Right cardiac atrium (tissue), 5 donors: ENCODE results near the gene PHOSPHO1. TPM values are rescaled to one million over a fixed set of nuclear protein-coding genes. Genes with fewer than 3 reads are reported as not detected.

Source experiments
- ATAC-seq, 2 donors: fragments of 200-7000 bp; cut with Tn5 transposase; one replicate each; pipeline versions ENCODE4 v1.8.0 to v1.9.1; 2020; ENCODE audit warnings: moderate library complexity in 2 of 2, mild to moderate bottlenecking in 1 of 2
- DNase-seq, 3 donors: peaks; one replicate each; pipeline ENCODE4 v3.0.0-alpha.2; 2020
- H3K27ac ChIP-seq: one replicate; pipeline ENCODE4 v1.5.1; 2013; ENCODE audit warnings: mild to moderate bottlenecking, low read length, control low read depth, moderate library complexity
- H3K27me3 ChIP-seq: one replicate; pipeline ENCODE4 v1.6.1; 2013; ENCODE audit not compliant: control insufficient read depth, insufficient read depth
- H3K4me1 ChIP-seq: one replicate; pipeline ENCODE4 v1.6.1; 2013; ENCODE audit warnings: low read length; ENCODE audit not compliant: control insufficient read depth, insufficient read depth
- H3K4me3 ChIP-seq: one replicate; pipeline ENCODE4 v1.5.1; 2013; ENCODE audit warnings: low read length, control low read depth
- H3K9me3 ChIP-seq: one replicate; pipeline ENCODE4 v1.6.1; 2013; ENCODE audit warnings: low read length; ENCODE audit not compliant: control insufficient read depth
- WGBS: extraction: QIAGEN DNeasy Blood & Tissue Kit; methylation state at CpG from one replicate; pipeline ENCODE4 v1.1.7; 2013; 5-methylcytosine and 5-hydroxymethylcytosine counted together
- intact Hi-C, 4 donors: fragments of 100-400 bp; cut with DNase I; formaldehyde crosslinking; loops; one replicate each; pipeline versions ENCODE4 v1.11.0 to v1.14.0; 2022 to 2023
- polyA plus RNA-seq: library from polyadenylated mRNA; stranded (reverse); fragments of 200-250 nt; gene quantifications from one replicate; pipeline ENCODE4 v1.2.3, GENCODE V29; 2013
- total RNA-seq, 4 donors: library from RNA; stranded (reverse); fragmentation: NEBNext Ultra II Directional; extraction: Animal tissue kit (Norgen Biotek cat#: 25700); gene quantifications; one replicate each; pipeline ENCODE4 v1.2.1, GENCODE V29; 2021
- donor health status: healthy with polysubstance abuse.
- donor health status: DM: no; HTN: yes; CAD: no.
- donor health status: DM: no; HTN: no; CAD: no.
- donor health status: DM: no; HTN: yes; CAD: no; lungs with severe emphysema.
- donor health status: DM: yes; HTN: yes; CAD: no.

The PHOSPHO1 gene
- total and polyA plus RNA-seq, 5 donors = 0.39 to 1.1 (median 0.74) TPM

- 54% methylated on average over 8 of the region's 8 CpGs for WGBS
- Histone ChIP-seq H3K9me3 (no peaks in the 10 kb centered on the region), H3K4me3 (no peak overlapping the region), H3K4me1 (no peaks in the 10 kb centered on the region), H3K27me3 (no peaks in the 10 kb centered on the region), H3K27ac (peak overlapping the region; percentile 33)
- intact Hi-C loops = no loop called here
- peak in 1 of 2 donors; percentile 61 for ATAC-seq
- DNase-seq = no peak
These were observed 29.1 kb downstream of the PHOSPHO1 start for GRCh38 chr17:49201481-49201927.

GRCh38 chr17:49200423-49201083 lies 30.0 kb downstream of the PHOSPHO1 start:
- DNase-seq = no peak
- Histone ChIP-seq H3K27me3 (no peaks in the 10 kb centered on the region), H3K9me3 (no peaks in the 10 kb centered on the region), H3K4me1 (no peaks in the 10 kb centered on the region), H3K27ac (no peak overlapping the region), H3K4me3 (no peak overlapping the region)
- intact Hi-C loops = no loop called here
- ATAC-seq = no peak
- 88% methylated on average over 13 of the region's 13 CpGs for WGBS

GRCh38 chr17:49198211-49198610 lies 32.4 kb downstream of the PHOSPHO1 start:
- H3K27me3 ChIP-seq = no peaks in the 10 kb centered on the region
- DNase-seq (no peak), ATAC-seq (no peak)
- H3K4me3 ChIP-seq = no peak overlapping the region
- H3K4me1 ChIP-seq = no peaks in the 10 kb centered on the region
- H3K9me3 ChIP-seq = no peaks in the 10 kb centered on the region
- no peak overlapping the region for H3K27ac ChIP-seq
- intact Hi-C loops = no loop called here
- WGBS = 84% methylated on average over 2 of the region's 2 CpGs

GRCh38 chr17:49197346-49197998 lies 33.1 kb downstream of the PHOSPHO1 start:
- DNase-seq = no peak
- WGBS = 54% methylated on average over 5 of the region's 5 CpGs
- Histone ChIP-seq H3K4me1 (no peaks in the 10 kb centered on the region), H3K27ac (no peak overlapping the region), H3K4me3 (no peak overlapping the region), H3K27me3 (no peaks in the 10 kb centered on the region), H3K9me3 (no peaks in the 10 kb centered on the region)
- intact Hi-C loops = no loop called here
- ATAC-seq = no peak

DNA sequence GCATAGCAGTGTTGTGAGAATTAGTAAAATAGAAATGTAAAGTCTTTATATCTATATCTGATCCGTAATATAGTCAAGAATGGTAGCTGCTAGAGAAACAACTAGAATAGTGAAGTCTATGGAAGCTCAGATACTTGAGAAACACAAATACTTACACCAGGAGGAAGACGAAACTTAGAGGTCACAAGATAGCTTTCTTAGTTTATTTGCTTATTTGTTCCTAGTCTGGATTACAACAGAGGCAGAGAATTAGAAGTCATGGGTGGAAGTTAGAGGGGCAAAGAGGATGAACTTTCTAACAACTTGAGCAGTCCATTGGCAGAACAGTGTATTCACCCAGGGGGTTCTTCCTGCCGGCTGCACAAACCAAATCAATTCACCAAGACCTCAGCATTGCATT lies 34.1 kb downstream of the PHOSPHO1 start:
- WGBS = 84% methylated on average over 3 of the region's 3 CpGs
- H3K9me3 ChIP-seq = no peaks in the 10 kb centered on the region
- no peak overlapping the region for H3K4me3 ChIP-seq
- intact Hi-C loops = no loop called here
- no peak overlapping the region for H3K27ac ChIP-seq
- ATAC-seq = no peak
- no peaks in the 10 kb centered on the region for H3K27me3 ChIP-seq
- no peak for DNase-seq
- H3K4me1 ChIP-seq = no peaks in the 10 kb centered on the region

GRCh38 chr17:49195751-49196150 lies 34.8 kb downstream of the PHOSPHO1 start:
- H3K27me3 ChIP-seq = no peaks in the 10 kb centered on the region
- no peak overlapping the region for H3K27ac ChIP-seq
- H3K4me1 ChIP-seq = no peaks in the 10 kb centered on the region
- ATAC-seq = no peak
- no peak overlapping the region for H3K4me3 ChIP-seq
- intact Hi-C loops = no loop called here
- WGBS = 88% methylated on average over 4 of the region's 4 CpGs
- no peak for DNase-seq
- no peaks in the 10 kb centered on the region for H3K9me3 ChIP-seq

DNA sequence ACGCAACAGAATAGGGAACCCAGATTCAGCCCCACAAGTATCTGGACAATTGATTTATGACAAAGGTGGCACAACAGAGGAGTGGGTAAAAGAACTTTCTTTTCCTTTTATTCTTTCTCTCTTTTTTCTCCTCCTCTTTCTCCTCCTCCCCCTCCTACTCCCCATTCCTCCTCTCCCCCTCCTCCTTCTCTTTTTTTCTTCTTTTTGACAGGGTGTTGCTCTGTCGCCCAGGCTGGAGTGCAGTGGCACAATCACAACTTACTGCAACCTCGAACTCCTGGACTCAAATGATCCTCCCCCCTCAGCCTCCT lies 36.3 kb downstream of the PHOSPHO1 start:
- intact Hi-C loops = loop anchor here in 1 of 4 donors (5.0 kb wide), 1 partner anchor 33 kb away; no protein-coding TSS in a partner anchor
- Histone ChIP-seq H3K9me3 (no peaks in the 10 kb centered on the region), H3K27me3 (no peaks in the 10 kb centered on the region), H3K4me3 (no peak overlapping the region), H3K27ac (no peak overlapping the region), H3K4me1 (no peaks in the 10 kb centered on the region)
- 54% methylated on average over 3 of the region's 3 CpGs for WGBS
- no peak for DNase-seq
- no peak for ATAC-seq

- peak overlapping the region; percentile 22 for H3K27ac ChIP-seq
- intact Hi-C loops = loop anchor here in 1 of 4 donors (5.0 kb wide), 1 partner anchor 34 kb away; no protein-coding TSS in a partner anchor
- DNase-seq = peak in 2 of 3 donors; percentile 57 to 74
These were observed 36.9 kb downstream of the PHOSPHO1 start for GRCh38 chr17:49193513-49194296.

GRCh38 chr17:49191917-49192741 lies 38.5 kb downstream of the PHOSPHO1 start:
- H3K9me3 ChIP-seq = no peaks in the 10 kb centered on the region

More at GRCh38 chr17:49193513-49194296, 36.9 kb downstream of the PHOSPHO1 start:
- Histone ChIP-seq H3K4me3 (peak overlapping the region; percentile 63), H3K4me1 (no peaks in the 10 kb centered on the region), H3K9me3 (no peaks in the 10 kb centered on the region), H3K27me3 (no peaks in the 10 kb centered on the region)
- ATAC-seq = peak; percentile 13 to 31
- WGBS = 7% methylated on average over 21 of the region's 21 CpGs

GRCh38 chr17:49191409-49191916 lies 39.1 kb downstream of the PHOSPHO1 start:
- H3K27me3 ChIP-seq = no peaks in the 10 kb centered on the region
- H3K4me1 ChIP-seq = no peaks in the 10 kb centered on the region
- WGBS = 9% methylated on average over 8 of the region's 8 CpGs
- no peak for DNase-seq
- intact Hi-C loops = loop anchor here in 1 of 4 donors (5.0 kb wide), 1 partner anchor 36 kb away; no protein-coding TSS in a partner anchor
- peak overlapping the region; percentile 95 for H3K27ac ChIP-seq
- no peaks in the 10 kb centered on the region for H3K9me3 ChIP-seq
- no peak for ATAC-seq
- peak overlapping the region; percentile 63 for H3K4me3 ChIP-seq

More at GRCh38 chr17:49191917-49192741, 38.5 kb downstream of the PHOSPHO1 start:
- Histone ChIP-seq H3K4me1 (no peaks in the 10 kb centered on the region), H3K27me3 (no peaks in the 10 kb centered on the region), H3K4me3 (peak overlapping the region; percentile 63), H3K27ac (peak overlapping the region; percentile 95)
- WGBS = under 1% methylated on average over 53 of the region's 53 CpGs
- DNase-seq (peak; percentile 88 to 96 (median 95)), ATAC-seq (peak; percentile 90 to 94)
- intact Hi-C loops = loop anchor here in 1 of 4 donors (5.0 kb wide), 1 partner anchor 35 kb away; no protein-coding TSS in a partner anchor
